Choroid plexus epithelial cell (primary cell): Measurements from ENCODE around the gene E4F1.
"Not testable (repeated sequence)": the region's sequence is repeated elsewhere in the genome, so short reads cannot be mapped to it uniquely, and the experiment has no call there.

Source experiments
- DNase-seq: peaks from one replicate; pipeline ENCODE4 v3.0.0-alpha.2; 2010; ENCODE audit warnings: low read depth
- H3K4me3 ChIP-seq: 2 replicates; pipeline ENCODE4 v1.5.1; 2011; ENCODE audit warnings: low read depth, mild to moderate bottlenecking, control low read depth, low read length, moderate library complexity
- TF ChIP-seq, protein P1 (sequence below): conservative IDR thresholded peaks from 2 replicates; pipeline ENCODE4 v1.5.1; 2011; ENCODE audit warnings: low read depth, mild to moderate bottlenecking, control low read depth, inconsistent platforms, low read length, moderate library complexity

E4F1 gene

DNA sequence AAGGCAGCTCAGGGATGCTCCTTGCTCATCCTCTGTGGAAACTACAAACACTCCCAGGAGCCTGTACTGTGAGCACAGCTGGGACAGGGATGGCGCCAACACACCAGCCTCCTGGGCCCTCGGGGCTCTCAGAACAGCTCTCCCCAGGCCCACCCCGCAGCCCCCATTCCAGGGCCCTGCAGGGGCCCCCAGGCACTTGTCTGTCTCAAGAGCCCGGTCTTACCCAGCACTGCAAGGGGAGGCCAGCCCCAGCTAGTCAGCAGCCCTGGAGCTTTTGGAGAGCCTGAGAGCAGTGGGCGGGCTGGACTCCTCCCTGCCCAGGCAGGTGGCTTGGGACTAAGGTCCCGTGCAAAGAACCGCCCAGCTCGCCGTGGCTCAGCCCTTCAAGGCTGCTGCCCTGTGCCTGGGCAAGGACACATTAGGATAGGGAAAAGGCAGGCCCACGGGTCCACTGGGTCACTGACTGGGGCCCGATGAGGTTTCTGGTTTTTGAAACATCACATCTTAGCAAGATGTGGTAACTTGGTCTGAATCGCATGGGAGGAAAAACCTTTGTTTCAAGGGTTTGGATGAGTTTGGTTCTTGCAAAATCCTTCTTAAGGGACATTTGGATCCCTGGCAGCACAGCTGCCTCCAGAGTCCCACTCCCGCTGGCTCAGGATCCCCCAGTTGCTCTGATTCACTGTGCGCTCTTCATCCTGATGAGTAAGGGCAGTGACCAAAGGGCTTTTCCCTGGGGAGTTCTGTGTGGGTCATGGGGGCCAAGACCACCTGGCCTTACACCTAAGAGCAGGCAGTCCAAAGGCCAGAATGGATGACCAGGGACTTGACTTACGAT, 15.7 kb downstream of the E4F1 start:
- DNase-seq = no peak
- TF ChIP-seq, protein P1, sequence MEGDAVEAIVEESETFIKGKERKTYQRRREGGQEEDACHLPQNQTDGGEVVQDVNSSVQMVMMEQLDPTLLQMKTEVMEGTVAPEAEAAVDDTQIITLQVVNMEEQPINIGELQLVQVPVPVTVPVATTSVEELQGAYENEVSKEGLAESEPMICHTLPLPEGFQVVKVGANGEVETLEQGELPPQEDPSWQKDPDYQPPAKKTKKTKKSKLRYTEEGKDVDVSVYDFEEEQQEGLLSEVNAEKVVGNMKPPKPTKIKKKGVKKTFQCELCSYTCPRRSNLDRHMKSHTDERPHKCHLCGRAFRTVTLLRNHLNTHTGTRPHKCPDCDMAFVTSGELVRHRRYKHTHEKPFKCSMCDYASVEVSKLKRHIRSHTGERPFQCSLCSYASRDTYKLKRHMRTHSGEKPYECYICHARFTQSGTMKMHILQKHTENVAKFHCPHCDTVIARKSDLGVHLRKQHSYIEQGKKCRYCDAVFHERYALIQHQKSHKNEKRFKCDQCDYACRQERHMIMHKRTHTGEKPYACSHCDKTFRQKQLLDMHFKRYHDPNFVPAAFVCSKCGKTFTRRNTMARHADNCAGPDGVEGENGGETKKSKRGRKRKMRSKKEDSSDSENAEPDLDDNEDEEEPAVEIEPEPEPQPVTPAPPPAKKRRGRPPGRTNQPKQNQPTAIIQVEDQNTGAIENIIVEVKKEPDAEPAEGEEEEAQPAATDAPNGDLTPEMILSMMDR = no peak

DNA sequence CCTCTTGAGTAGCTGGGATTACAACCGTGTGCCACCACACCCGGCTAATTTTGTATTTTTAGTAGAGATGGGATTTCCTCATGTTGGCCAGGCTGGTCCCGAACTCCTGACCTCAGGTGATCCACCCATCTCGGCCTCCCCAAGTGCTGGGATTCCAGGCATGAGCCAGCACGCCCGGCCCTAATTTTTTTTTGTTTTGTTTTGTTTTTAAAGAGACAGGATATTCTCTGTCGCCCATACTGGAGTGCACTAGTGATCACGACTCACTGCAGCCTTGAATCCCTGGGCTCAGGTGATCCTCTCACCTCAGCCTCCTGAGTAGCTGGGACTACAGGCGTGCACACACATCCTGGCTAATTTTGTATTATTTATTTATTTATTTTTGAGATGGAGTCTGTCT, 16.9 kb downstream of the E4F1 start:
- H3K4me3 ChIP-seq, DNase-seq: not testable (repeated sequence)

More for the DNA sequence above, 15.7 kb downstream of the E4F1 start:
- no peak overlapping the region for H3K4me3 ChIP-seq

DNA sequence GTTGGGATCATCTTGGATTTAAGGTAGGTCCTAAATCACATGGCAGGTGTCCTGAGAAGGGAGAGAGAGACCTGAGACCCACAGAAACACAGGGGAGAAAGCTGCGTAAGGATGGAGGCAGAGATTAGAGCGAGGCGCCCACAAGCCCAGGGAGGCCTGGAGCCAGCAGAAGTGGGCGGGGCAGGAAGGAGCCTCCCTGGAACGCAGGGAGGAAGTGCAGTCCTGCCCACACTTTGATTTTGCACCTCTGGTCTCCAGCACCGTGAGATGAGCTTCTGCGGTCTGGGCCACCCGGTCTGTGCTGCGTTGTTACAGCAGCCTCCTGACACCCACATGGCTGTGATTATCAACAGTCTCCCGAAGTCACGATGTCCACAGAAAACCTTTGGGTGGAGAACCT, 19.2 kb downstream of the E4F1 start:
- no peak overlapping the region for H3K4me3 ChIP-seq
- TF ChIP-seq, protein P1 = no peak
- no peak for DNase-seq

DNA sequence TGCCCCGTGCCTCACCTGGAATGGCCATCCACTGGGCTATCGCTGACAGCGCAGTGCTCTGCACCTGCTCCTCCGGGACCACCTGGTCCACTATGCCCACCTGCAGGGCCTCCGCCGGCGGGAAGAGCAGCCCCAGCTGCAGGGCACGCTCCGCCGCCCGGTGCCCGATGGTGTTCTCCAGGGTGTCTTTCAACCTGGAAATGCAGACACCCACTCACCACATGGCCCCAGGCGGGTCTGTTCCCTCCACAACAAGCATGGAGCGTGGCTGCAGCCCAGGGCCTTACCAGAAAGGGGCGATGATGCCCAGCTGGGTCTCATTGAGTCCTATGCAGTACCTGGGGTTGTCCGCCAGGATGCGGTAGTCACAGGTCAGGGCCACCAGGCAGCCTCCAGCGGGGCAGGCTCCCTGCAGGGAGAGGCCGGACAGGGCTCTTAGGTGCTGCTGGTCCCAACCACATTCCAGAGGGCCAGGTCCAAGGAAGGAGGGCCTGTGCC, 19.7 kb downstream of the E4F1 start:
- TF ChIP-seq, protein P1 = no peak
- H3K4me3 ChIP-seq = no peak overlapping the region
- DNase-seq = no peak

DNA sequence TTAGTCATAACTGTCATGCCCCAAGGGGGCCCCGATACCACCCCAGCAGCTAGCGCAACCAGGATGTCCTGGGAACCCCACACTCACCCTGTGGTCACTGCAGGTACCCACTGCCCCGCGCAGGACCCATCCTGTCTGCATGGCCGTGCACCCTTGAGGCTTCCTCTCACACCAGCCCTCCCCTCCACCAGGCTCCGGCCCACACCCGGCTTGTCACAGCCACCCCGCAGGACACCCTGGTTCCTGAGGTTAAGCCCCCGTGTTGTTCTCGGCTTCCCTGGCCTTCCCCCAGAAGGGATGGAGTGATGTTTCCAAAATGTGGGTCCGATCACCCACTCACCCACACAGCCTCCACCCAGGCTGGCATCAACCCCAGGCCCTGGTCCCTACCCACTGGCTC, 20.4 kb downstream of the E4F1 start:
- TF ChIP-seq, protein P1 = no peak
- no peak for DNase-seq
- no peak overlapping the region for H3K4me3 ChIP-seq

DNA sequence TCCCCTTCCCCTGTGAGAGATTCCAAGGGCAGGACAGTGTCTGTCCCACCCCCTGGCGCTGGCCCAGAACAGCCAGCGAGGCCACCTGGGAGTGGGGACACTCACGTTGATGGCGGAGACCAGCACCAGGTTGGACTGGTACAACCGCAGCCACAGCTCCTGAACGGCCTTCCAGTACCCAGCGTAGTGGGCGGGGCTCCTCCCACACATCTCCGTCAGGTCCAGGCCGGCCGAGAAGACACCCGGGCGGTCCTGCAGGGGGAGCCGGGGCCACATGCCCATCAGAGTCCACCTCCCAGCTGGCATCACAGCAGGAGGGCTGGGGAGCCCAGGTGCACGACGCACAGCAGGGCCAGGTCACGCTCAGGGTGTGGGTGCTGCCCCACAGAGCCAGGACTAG, 20.9 kb downstream of the E4F1 start:
- H3K4me3 ChIP-seq = no peak overlapping the region
- DNase-seq = no peak
- TF ChIP-seq, protein P1 = no peak

DNA sequence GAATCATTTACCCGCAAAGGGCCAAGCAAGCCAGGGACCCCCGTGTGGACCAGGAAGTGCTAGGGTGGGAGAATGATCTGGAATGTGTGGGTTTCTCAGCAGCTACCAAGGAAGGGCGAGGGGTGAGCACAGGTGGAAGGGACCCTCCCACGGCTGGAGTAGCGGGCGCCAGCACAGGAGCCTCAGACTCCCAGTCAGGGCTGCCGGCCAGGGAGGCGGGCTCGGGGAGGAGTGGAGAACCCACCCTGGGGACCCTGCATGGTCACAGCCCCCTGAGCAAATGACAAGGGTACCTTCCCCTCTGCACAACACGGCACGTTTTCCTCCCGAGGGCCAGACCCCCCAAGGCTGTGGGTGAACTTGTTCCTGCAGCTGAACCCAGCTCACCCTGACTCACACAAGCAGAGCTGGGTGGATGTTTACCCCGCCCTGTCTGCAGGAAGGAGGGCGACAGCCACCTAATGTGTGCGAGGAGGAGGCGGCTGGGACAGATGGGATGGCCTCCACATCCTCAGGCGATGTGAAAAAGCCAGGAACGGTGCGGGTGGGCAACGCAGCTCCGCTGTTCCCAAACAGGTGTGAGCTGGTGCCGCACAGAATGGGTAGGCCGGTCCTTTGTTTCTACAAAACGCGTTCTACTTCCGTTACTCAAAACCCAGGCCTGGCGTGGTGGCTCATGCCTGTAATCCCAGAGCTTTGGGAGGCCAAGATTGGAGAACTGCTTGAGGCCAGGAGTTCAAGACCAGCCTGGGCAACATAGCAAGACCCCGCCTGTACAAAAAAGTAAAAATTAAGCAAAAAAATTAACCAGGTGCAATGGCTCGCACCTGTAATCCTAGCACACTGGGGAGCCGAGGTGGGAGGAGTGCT, 21.8 kb downstream of the E4F1 start:
- TF ChIP-seq, protein P1 = no peak
- H3K4me3 ChIP-seq = no peak overlapping the region
- DNase-seq = no peak
